Memory B cell (primary cell): Measurements from ENCODE around the gene SIRPG.
"Not testable (repeated sequence)": the region's sequence is repeated elsewhere in the genome, so short reads cannot be mapped to it uniquely, and the experiment has no call there.

ENCODE experiments used
- ATAC-seq: fragments of 150-1000 bp; cut with Tn5 transposase; 2 replicates; pipeline ENCODE4 v1.10.0; 2021; ENCODE audit warnings: low read depth, mild to moderate bottlenecking, moderate library complexity
- DNase-seq, 2 donors: peaks; one replicate each; pipeline ENCODE4 v3.0.0; 2022; ENCODE audit warnings: low spot score in 2 of 2
- H3K27ac Mint-ChIP-seq: one replicate; pipeline ENCODE4 v1.8.0; 2022; ENCODE audit warnings: mild to moderate bottlenecking, moderate library complexity, mixed read lengths
- H3K27me3 Mint-ChIP-seq: one replicate; pipeline ENCODE4 v1.8.0; 2022; ENCODE audit warnings: mixed read lengths
- H3K36me3 Mint-ChIP-seq: one replicate; pipeline ENCODE4 v1.8.0; 2022; ENCODE audit warnings: mild to moderate bottlenecking, mixed read lengths
- H3K4me1 Mint-ChIP-seq: one replicate; pipeline ENCODE4 v1.8.0; 2022; ENCODE audit warnings: mixed read lengths
- H3K4me3 Mint-ChIP-seq: one replicate; pipeline ENCODE4 v1.8.0; 2022; ENCODE audit warnings: mild to moderate bottlenecking, moderate library complexity, mixed read lengths
- H3K9me3 Mint-ChIP-seq: one replicate; pipeline ENCODE4 v1.8.0; 2022; ENCODE audit warnings: mixed read lengths

Gene SIRPG

GRCh38 chr20:1657556-1658334 is at the start of gene SIRPG:
SIRPG (minus strand) TSS chr20:1657779; CDS start chr20:1657714, 65 bp downstream.
- no peak for DNase-seq
- Mint-ChIP-seq H3K4me3 (no peak within 1 kb of the TSS), H3K9me3 (no peaks in the 10 kb centered on the region), H3K36me3 (no peaks in the 10 kb centered on the region), H3K27ac (no peak within 1 kb of the TSS), H3K4me1 (peaks cover 29% of the 10 kb centered on the region), H3K27me3 (peaks cover 2% of the 10 kb centered on the region)
- no peak for ATAC-seq

GRCh38 chr20:1706887-1707286 is 49.3 kb upstream of the SIRPG start:
- H3K4me3 Mint-ChIP-seq, H3K36me3 Mint-ChIP-seq, H3K9me3 Mint-ChIP-seq, H3K27ac Mint-ChIP-seq, ATAC-seq, DNase-seq, H3K27me3 Mint-ChIP-seq: not testable (repeated sequence)
- peaks cover 13% of the 10 kb centered on the region for H3K4me1 Mint-ChIP-seq

- Mint-ChIP-seq H3K27ac (peak overlapping the region; percentile 32), H3K36me3 (peaks cover 2% of the 10 kb centered on the region)
- ATAC-seq = no peak
These were observed 48.5 kb upstream of the SIRPG start for GRCh38 chr20:1706079-1706478.

GRCh38 chr20:1702855-1703254 is 45.3 kb upstream of the SIRPG start:
- Mint-ChIP-seq H3K4me3 (no peak overlapping the region), H3K4me1 (peaks cover 8% of the 10 kb centered on the region), H3K27me3 (peaks cover 5% of the 10 kb centered on the region), H3K36me3 (peaks cover 6% of the 10 kb centered on the region), H3K27ac (no peak overlapping the region), H3K9me3 (peaks cover 5% of the 10 kb centered on the region)
- ATAC-seq = no peak
- no peak for DNase-seq

More at GRCh38 chr20:1706079-1706478, 48.5 kb upstream of the SIRPG start:
- H3K4me3 Mint-ChIP-seq = no peak overlapping the region
- peaks cover 13% of the 10 kb centered on the region for H3K4me1 Mint-ChIP-seq
- peaks cover 3% of the 10 kb centered on the region for H3K9me3 Mint-ChIP-seq
- no peak for DNase-seq
- H3K27me3 Mint-ChIP-seq = peaks cover 4% of the 10 kb centered on the region

GRCh38 chr20:1702328-1702727 is 44.7 kb upstream of the SIRPG start:
- peaks cover 6% of the 10 kb centered on the region for H3K36me3 Mint-ChIP-seq
- peaks cover 5% of the 10 kb centered on the region for H3K27me3 Mint-ChIP-seq
- H3K9me3 Mint-ChIP-seq = peaks cover 5% of the 10 kb centered on the region
- H3K27ac Mint-ChIP-seq = no peak overlapping the region
- DNase-seq (no peak), ATAC-seq (peak; percentile 32)
- H3K4me3 Mint-ChIP-seq = no peak overlapping the region
- peaks cover 7% of the 10 kb centered on the region for H3K4me1 Mint-ChIP-seq

GRCh38 chr20:1700990-1701389 is 43.4 kb upstream of the SIRPG start:
- H3K9me3 Mint-ChIP-seq = peaks cover 5% of the 10 kb centered on the region
- no peak overlapping the region for H3K27ac Mint-ChIP-seq
- no peak for ATAC-seq
- H3K4me1 Mint-ChIP-seq = peaks cover 5% of the 10 kb centered on the region
- no peak overlapping the region for H3K4me3 Mint-ChIP-seq
- H3K27me3 Mint-ChIP-seq = peaks cover 3% of the 10 kb centered on the region
- no peak for DNase-seq
- peaks cover 6% of the 10 kb centered on the region for H3K36me3 Mint-ChIP-seq

- H3K4me3 Mint-ChIP-seq = no peak overlapping the region
- H3K27ac Mint-ChIP-seq = no peak overlapping the region
- DNase-seq (no peak), ATAC-seq (no peak)
- H3K36me3 Mint-ChIP-seq = peaks cover 4% of the 10 kb centered on the region
- peaks cover 2% of the 10 kb centered on the region for H3K9me3 Mint-ChIP-seq
- peaks cover 5% of the 10 kb centered on the region for H3K4me1 Mint-ChIP-seq
- peaks cover 2% of the 10 kb centered on the region for H3K27me3 Mint-ChIP-seq
These were observed 40.0 kb upstream of the SIRPG start for GRCh38 chr20:1697592-1697991.

GRCh38 chr20:1696521-1697209 is 39.1 kb upstream of the SIRPG start:
- peaks cover 2% of the 10 kb centered on the region for H3K27me3 Mint-ChIP-seq
- H3K27ac Mint-ChIP-seq = no peak overlapping the region
- no peak overlapping the region for H3K4me3 Mint-ChIP-seq
- H3K9me3 Mint-ChIP-seq = peaks cover 2% of the 10 kb centered on the region
- DNase-seq (no peak), ATAC-seq (no peak)
- H3K4me1 Mint-ChIP-seq = no peaks in the 10 kb centered on the region
- H3K36me3 Mint-ChIP-seq = peaks cover 4% of the 10 kb centered on the region

GRCh38 chr20:1694672-1695071 is 37.1 kb upstream of the SIRPG start:
- DNase-seq (no peak), ATAC-seq (no peak)
- H3K36me3 Mint-ChIP-seq = peaks cover 7% of the 10 kb centered on the region
- no peaks in the 10 kb centered on the region for H3K4me1 Mint-ChIP-seq
- H3K9me3 Mint-ChIP-seq = peaks cover 4% of the 10 kb centered on the region
- H3K4me3 Mint-ChIP-seq = no peak overlapping the region
- peaks cover 3% of the 10 kb centered on the region for H3K27me3 Mint-ChIP-seq
- H3K27ac Mint-ChIP-seq = no peak overlapping the region

GRCh38 chr20:1693427-1693826 is 35.8 kb upstream of the SIRPG start:
- Mint-ChIP-seq H3K27ac (no peak overlapping the region), H3K36me3 (peaks cover 3% of the 10 kb centered on the region), H3K9me3 (peaks cover 1% of the 10 kb centered on the region), H3K4me1 (no peaks in the 10 kb centered on the region), H3K27me3 (peaks cover 6% of the 10 kb centered on the region), H3K4me3 (no peak overlapping the region)
- ATAC-seq (no peak), DNase-seq (no peak)

- no peak for ATAC-seq
- Mint-ChIP-seq H3K4me1 (no peaks in the 10 kb centered on the region), H3K27me3 (peaks cover 9% of the 10 kb centered on the region), H3K9me3 (peaks cover 1% of the 10 kb centered on the region), H3K4me3 (no peak overlapping the region), H3K36me3 (peaks cover 3% of the 10 kb centered on the region), H3K27ac (no peak overlapping the region)
- no peak for DNase-seq
These were observed 32.1 kb upstream of the SIRPG start for GRCh38 chr20:1689721-1690120.

GRCh38 chr20:1688886-1689538 is 31.4 kb upstream of the SIRPG start:
- peaks cover 1% of the 10 kb centered on the region for H3K9me3 Mint-ChIP-seq
- H3K4me1 Mint-ChIP-seq = no peaks in the 10 kb centered on the region
- no peak overlapping the region for H3K27ac Mint-ChIP-seq
- H3K4me3 Mint-ChIP-seq = no peak overlapping the region
- DNase-seq (no peak), ATAC-seq (no peak)
- H3K36me3 Mint-ChIP-seq = peaks cover 3% of the 10 kb centered on the region
- H3K27me3 Mint-ChIP-seq = peaks cover 9% of the 10 kb centered on the region

- Mint-ChIP-seq H3K27ac (no peak overlapping the region), H3K27me3 (peaks cover 9% of the 10 kb centered on the region), H3K4me1 (no peaks in the 10 kb centered on the region), H3K36me3 (peaks cover 3% of the 10 kb centered on the region), H3K4me3 (no peak overlapping the region), H3K9me3 (peaks cover 1% of the 10 kb centered on the region)
- no peak for ATAC-seq
- DNase-seq = no peak
These were observed 29.5 kb upstream of the SIRPG start for GRCh38 chr20:1687053-1687452.

GRCh38 chr20:1686151-1686748 is 28.7 kb upstream of the SIRPG start:
- H3K4me3 Mint-ChIP-seq = no peak overlapping the region
- DNase-seq (no peak), ATAC-seq (no peak)

More at GRCh38 chr20:1686151-1686748, 28.7 kb upstream of the SIRPG start:
- no peaks in the 10 kb centered on the region for H3K4me1 Mint-ChIP-seq
- H3K27ac Mint-ChIP-seq = no peak overlapping the region
- peaks cover 2% of the 10 kb centered on the region for H3K9me3 Mint-ChIP-seq
- peaks cover 3% of the 10 kb centered on the region for H3K36me3 Mint-ChIP-seq
- peaks cover 9% of the 10 kb centered on the region for H3K27me3 Mint-ChIP-seq
